Spleen (tissue), 11 donors: Measurements from ENCODE around the gene EVI5. TPM values are rescaled to one million over a fixed set of nuclear protein-coding genes. Genes with fewer than 3 reads are reported as not detected.

Experiments
- DNase-seq: peaks from one replicate; pipeline ENCODE4 v3.0.0-alpha.2; 2020
- H3K27ac ChIP-seq, 8 donors: fragments of 200-600 bp; sonication (generic) in 7 of 8; 1 replicate in 4 of 8; 2 replicates in 4 of 8; pipeline versions ENCODE4 v1.5.0 to v1.8.0; 2016 to 2021; ENCODE audit warnings: inconsistent platforms in 4 of 8, mild to moderate bottlenecking in 4 of 8, moderate library complexity in 1 of 8
- H3K27me3 ChIP-seq, 7 donors: fragments of 200-600 bp; sonication (generic) in 6 of 7; replicated peaks in 1 of 7; 1 replicate in 4 of 7; 2 replicates in 3 of 7; pipeline versions ENCODE4 v1.5.0 to v1.8.0; 2016 to 2021; ENCODE audit warnings: inconsistent platforms in 3 of 7, mild to moderate bottlenecking in 1 of 7
- H3K36me3 ChIP-seq, 6 donors: fragments of 200-600 bp; sonication (generic) in 5 of 6; 1 replicate in 4 of 6; 2 replicates in 2 of 6; pipeline versions ENCODE4 v1.5.0 to v1.8.0; 2016 to 2021; ENCODE audit warnings: inconsistent platforms in 2 of 6
- H3K4me1 ChIP-seq, 6 donors: fragments of 200-600 bp; sonication (generic) in 5 of 6; 1 replicate in 3 of 6; 2 replicates in 3 of 6; pipeline versions ENCODE4 v1.5.0 to v1.8.0; 2016 to 2021; ENCODE audit warnings: inconsistent platforms in 3 of 6
- H3K4me3 ChIP-seq, 8 donors: fragments of 200-600 bp; sonication (generic) in 7 of 8; 1 replicate in 4 of 8; 2 replicates in 4 of 8; pipeline versions ENCODE4 v1.5.0 to v1.8.0; 2016 to 2021; ENCODE audit warnings: inconsistent platforms in 4 of 8, mild to moderate bottlenecking in 4 of 8, moderate library complexity in 2 of 8
- H3K9me3 ChIP-seq, 8 donors: fragments of 200-600 bp; sonication (generic) in 7 of 8; 1 replicate in 4 of 8; 2 replicates in 4 of 8; pipeline versions ENCODE4 v1.5.0 to v1.8.0; 2016 to 2021; ENCODE audit warnings: inconsistent platforms in 4 of 8
- CTCF ChIP-seq, 11 experiments: fragments of 200-600 bp in 7 of 11; fragments of 450-650 bp in 4 of 11; sonication (generic) in 4 of 11; IDR thresholded peaks in 8 of 11; conservative IDR thresholded peaks in 3 of 11; 1 replicate in 7 of 11; 2 replicates in 4 of 11; pipeline versions ENCODE4 v1.4.0 to v1.8.0; 2016 to 2021; ENCODE audit warnings: antibody characterized with exemption in 11 of 11, inconsistent platforms in 4 of 11, mild to moderate bottlenecking in 1 of 11
- POLR2A ChIP-seq, 3 donors: fragments of 450-650 bp; IDR thresholded peaks; one replicate each; pipeline ENCODE4 v1.5.1; 2017; ENCODE audit warnings: antibody characterized with exemption in 3 of 3, mild to moderate bottlenecking in 1 of 3
- POLR2AphosphoS5 ChIP-seq, 3 donors: sonication (generic); formaldehyde crosslinking; IDR thresholded peaks; one replicate each; pipeline ENCODE4 v1.5.1; 2017; ENCODE audit warnings: antibody characterized with exemption in 3 of 3
- WGBS, 5 donors: extraction: QIAGEN DNeasy Blood & Tissue Kit in 3 of 5; methylation state at CpG; one replicate each; pipeline versions ENCODE4 v1.1.5 to v1.1.7; 2013 to 2018; 5-methylcytosine and 5-hydroxymethylcytosine counted together
- intact Hi-C: fragments of 100-400 bp; cut with DNase I; formaldehyde crosslinking; loops from one replicate; pipeline ENCODE4 v1.15.0; 2023; ENCODE audit warnings: low total_unique reads
- polyA plus RNA-seq, 3 donors: library from polyadenylated mRNA; stranded (reverse); fragments of 200-250 nt; gene quantifications; one replicate each; pipeline ENCODE4 v1.2.1, GENCODE V29; 2013
- small RNA-seq, 4 donors: library from RNA; depleted of rRNA; stranded (forward); fragments of <200 nt; gene quantifications; one replicate each; pipeline ENCODE3, GENCODE V24; 2016
- total RNA-seq, 7 donors: library from RNA; depleted of rRNA in 3 of 7; stranded (reverse); fragments of >200 nt in 3 of 7; fragmentation: NEBNext Ultra II Directional in 4 of 7; extraction: Animal tissue kit (Norgen Biotek cat#: 25700) in 4 of 7; gene quantifications; one replicate each; pipeline versions ENCODE4 v1.1.0 to v1.2.1, GENCODE V29; 2016 to 2021
- donor health status: healthy with polysubstance abuse.
- donor health status: DM: no; HTN: no; CAD: no; lungs with moderate emphysema.
- donor health status: DM: no; HTN: no; CAD: no.
- donor health status: Bipolar disorder and iron deficiency.
- donor health status: healthy.
- donor health status: DM: no; HTN: no; CAD: no.
- donor health status: DM: yes; HTN: yes; CAD: no.

EVI5 gene
- total and polyA plus RNA-seq, 10 donors = 1.7 to 38.3 (median 27.0) TPM

- Histone ChIP-seq H3K36me3 (no peaks in the 10 kb centered on the region), H3K27ac (peak overlapping the region in 3 of 8 donors; percentile 8 to 38 (median 9)), H3K4me1 (peaks cover 0 to 76% (median 39%) of the 10 kb centered on the region in 6 donors), H3K9me3 (no peaks in the 10 kb centered on the region), H3K4me3 (no peak overlapping the region), H3K27me3 (no peaks in the 10 kb centered on the region)
- WGBS, 5 donors = 54 to 81% (median 64%) methylated on average over 4 of the region's 4 CpGs
- intact Hi-C loops = no loop called here
- no peak for TF ChIP-seq POLR2A (IDR thresholded peaks at IDR 0.05)
- no peak for TF ChIP-seq POLR2AphosphoS5 (IDR thresholded peaks at IDR 0.05)
- TF ChIP-seq CTCF (IDR thresholded peaks at IDR 0.05 in 8 of 11, conservative IDR thresholded peaks at IDR 0.05 in 3 of 11) = no peak
- no peak for DNase-seq
These were observed 320.2 kb downstream of the EVI5 start for GRCh38 chr1:92464588-92465255.

DNA sequence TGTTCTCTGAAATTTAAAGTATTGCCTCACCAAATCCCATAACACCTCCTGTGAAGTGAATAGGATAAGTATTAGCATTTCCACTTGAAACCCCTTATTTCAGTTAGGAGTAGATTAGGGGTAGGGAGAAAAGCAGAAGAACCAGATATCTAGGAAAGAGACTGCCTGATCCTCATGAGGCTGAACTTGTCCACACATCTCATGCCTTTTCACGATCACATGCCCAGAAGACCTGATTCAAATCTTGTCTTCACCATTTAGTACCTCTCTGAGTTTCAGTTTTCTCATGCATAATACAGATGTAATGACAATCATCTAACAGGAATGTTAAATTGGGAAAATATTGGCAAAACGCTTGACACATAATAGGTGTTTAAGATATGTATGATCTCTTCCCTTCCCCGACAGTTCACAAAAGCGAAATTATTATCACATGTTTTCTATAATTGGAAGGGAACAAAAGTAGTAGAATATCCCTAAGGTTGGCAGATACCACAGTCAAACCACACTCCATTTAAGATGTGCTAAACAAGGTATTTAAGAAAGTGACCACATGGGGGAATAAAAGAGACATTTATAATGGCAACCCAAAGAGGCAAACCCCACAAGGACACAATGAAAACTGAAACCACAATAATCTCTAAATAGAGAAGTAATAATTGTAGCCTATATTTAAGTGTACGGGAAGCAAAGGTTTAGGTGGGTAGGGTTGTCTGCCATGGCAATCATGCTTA is 323.4 kb downstream of the EVI5 start:
- Histone ChIP-seq H3K9me3 (no peaks in the 10 kb centered on the region), H3K4me1 (peaks cover 0 to 89% (median 40%) of the 10 kb centered on the region in 6 donors), H3K27me3 (no peaks in the 10 kb centered on the region), H3K36me3 (no peaks in the 10 kb centered on the region), H3K27ac (peak overlapping the region in 5 of 8 donors; percentile 66 to 86 (median 83)), H3K4me3 (no peak overlapping the region)
- TF ChIP-seq POLR2AphosphoS5 (IDR thresholded peaks at IDR 0.05) (no peak), CTCF (IDR thresholded peaks at IDR 0.05 in 8 of 11, conservative IDR thresholded peaks at IDR 0.05 in 3 of 11) (peak in 1 of 11 experiments; percentile 12), POLR2A (IDR thresholded peaks at IDR 0.05) (no peak)
- DNase-seq = no peak
- WGBS, 5 donors = 55 to 71% (median 64%) methylated on average over 5 of the region's 5 CpGs
- intact Hi-C loops = no loop called here

DNA sequence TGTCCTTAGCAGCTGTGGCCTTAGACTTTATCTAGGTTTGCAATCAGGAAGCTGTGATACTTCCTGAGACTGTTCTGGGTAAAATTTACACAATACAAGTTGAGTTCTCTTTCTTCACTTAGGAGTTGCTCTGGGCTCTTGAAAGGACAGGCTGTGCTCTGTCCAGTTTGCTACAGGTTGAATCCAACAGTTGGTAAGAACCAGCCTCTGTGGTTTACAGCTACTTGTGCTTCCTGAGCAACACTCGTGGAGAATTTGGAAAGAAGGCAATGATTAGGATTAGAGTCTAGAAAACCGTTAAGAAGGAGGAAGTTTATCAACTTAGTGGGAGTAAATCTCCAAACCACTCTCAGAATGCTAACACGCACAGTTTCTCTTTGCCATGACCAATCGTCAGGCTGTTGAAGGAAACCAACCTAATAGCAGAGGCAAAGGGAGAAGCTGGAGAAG is 325.0 kb downstream of the EVI5 start:
- Histone ChIP-seq H3K36me3 (no peaks in the 10 kb centered on the region), H3K27me3 (no peaks in the 10 kb centered on the region), H3K27ac (peak overlapping the region in 7 of 8 donors; percentile 66 to 86 (median 80)), H3K4me1 (peaks cover 0 to 74% (median 37%) of the 10 kb centered on the region in 6 donors), H3K4me3 (peak overlapping the region in 1 of 8 donors; percentile 45), H3K9me3 (no peaks in the 10 kb centered on the region)
- DNase-seq = no peak
- 10 to 20% (median 13%) methylated on average over 4 of the region's 4 CpGs for WGBS, 5 donors
- TF ChIP-seq CTCF (IDR thresholded peaks at IDR 0.05 in 8 of 11, conservative IDR thresholded peaks at IDR 0.05 in 3 of 11) (no peak), POLR2AphosphoS5 (IDR thresholded peaks at IDR 0.05) (peak in 1 of 3 donors; percentile 29)
- intact Hi-C loops = no loop called here

Small RNA genes lying within 50 kb of the gene (small RNA-seq; reads per million reads assigned to genes)
- gene AC104332.2 (0 reads per million in 4 donors), gene RNU4-59P (0 reads per million in 4 donors)

Other genes starting within 250 kb of the EVI5 start
- gene RPL5, start 46.9 kb upstream of the EVI5 start, total RNA-seq = 1,000 to 10,000 TPM in 3 of 7 donors, 100 to 1,000 TPM in 4; 725 to 1,398 (median 908) TPM
- gene RPL5, start 46.9 kb upstream of the EVI5 start, polyA plus RNA-seq = 1,000 to 10,000 TPM; 2,758 to 3,739 (median 3,435) TPM
- gene DIPK1A, start 176.4 kb upstream of the EVI5 start, total RNA-seq = 10 to 100 TPM in 3 of 7 donors, 1 to 10 TPM in 4; 9.3 to 15.7 (median 10.0) TPM
- 1 to 10 TPM; 5.4 to 7.6 (median 6.9) TPM for gene DIPK1A, start 176.4 kb upstream of the EVI5 start, polyA plus RNA-seq